K562 (cell line): ENCODE data around the gene HEG1. TPM values are rescaled to one million over a fixed set of nuclear protein-coding genes. Genes with fewer than 3 reads are reported as not detected.

Source experiments
- ATAC-seq: fragments of 200-7000 bp; cut with Tn5 transposase; 3 replicates; pipeline ENCODE4 v1.9.1; 2020; ENCODE audit warnings: moderate library complexity
- BruUV-seq: library from RNA; stranded (reverse); fragments of 400-500 nt; replicated peaks from 2 replicates; lab custom pipeline; 2021; lab: Mats Ljungman, UMichigan
- CTCF ChIA-PET: fragments of 300-600 bp; formaldehyde crosslinking; extraction: SDS; loops from one replicate; lab custom pipeline; 2021; ENCODE audit warnings: low intra/inter-chr PET ratio; lab: Yijun Ruan, JAX
- POLR2A ChIA-PET: fragments of 300-600, 350-650 bp; sonication (Branson Sonifier 250); formaldehyde crosslinking; extraction: SDS; loops from one replicate; lab custom pipeline; 2021; ENCODE audit warnings: antibody characterized with exemption, inconsistent platforms; lab: Yijun Ruan, JAX
- DNase-seq, 4 experiments: peaks; one replicate each; pipeline versions ENCODE4 v3.0.0 to v3.0.0-alpha.2; 2011 to 2018; ENCODE audit warnings: low spot score in 3 of 4, mixed read lengths in 3 of 4; ENCODE audit errors: extremely low read depth in 1 of 4
- FAIRE-seq: peaks from 2 replicates; lab custom pipeline; 2011; peaks lifted over from hg19 to GRCh38; lab: Jason Lieb, UNC
- H2AFZ ChIP-seq: 2 replicates; pipeline ENCODE4 v1.6.0; 2011; ENCODE audit warnings: low read depth, low read length, control low read depth, inconsistent platforms
- H3K27ac ChIP-seq: fragments of 200-600 bp; 3 replicates; pipeline ENCODE4 v1.8.0; 2011; ENCODE audit warnings: low read depth, mild to moderate bottlenecking, control low read depth, inconsistent platforms, low read length, moderate library complexity, mixed read lengths; ENCODE audit errors: extremely low read depth
- H3K27me3 ChIP-seq, 2 experiments: fragments of 300-600 bp in 1 of 2; 2 replicates in 1 of 2; 3 replicates in 1 of 2; pipeline versions ENCODE4 v1.6.0 to v1.8.0; 2011; ENCODE audit warnings: inconsistent platforms in 2 of 2, low read length in 2 of 2, mild to moderate bottlenecking in 1 of 2, mixed read lengths in 1 of 2, moderate library complexity in 1 of 2; ENCODE audit not compliant: control insufficient read depth in 2 of 2, insufficient read depth in 2 of 2
- H3K36me3 ChIP-seq: fragments of 300-600 bp; 3 replicates; pipeline ENCODE4 v1.8.0; 2011; ENCODE audit warnings: mild to moderate bottlenecking, low read length, inconsistent platforms; ENCODE audit not compliant: control insufficient read depth, insufficient read depth
- H3K4me1 ChIP-seq, 2 experiments: fragments of 200-600 bp in 1 of 2; replicated peaks in 1 of 2; 2 replicates in 1 of 2; 3 replicates in 1 of 2; pipeline versions ENCODE4 v1.5.1 to v1.8.0; 2011; ENCODE audit warnings: inconsistent platforms in 2 of 2, low read length in 2 of 2, mild to moderate bottlenecking in 1 of 2, mixed read lengths in 1 of 2, moderate library complexity in 1 of 2; ENCODE audit not compliant: control insufficient read depth in 2 of 2, insufficient read depth in 2 of 2
- H3K4me2 ChIP-seq: 2 replicates; pipeline ENCODE4 v1.6.1; 2011; ENCODE audit warnings: low read length, control low read depth, inconsistent platforms, mixed read lengths; ENCODE audit not compliant: insufficient read depth
- H3K4me3 ChIP-seq: fragments of 200-600 bp; sonication (generic), shearing (Covaris generic); 2 replicates; pipeline ENCODE4 v1.5.1; 2016; ENCODE audit warnings: control low read depth, inconsistent platforms
- H3K79me2 ChIP-seq: fragments of 200-600 bp; 3 replicates; pipeline ENCODE4 v1.8.0; 2011; ENCODE audit warnings: low read length, inconsistent platforms; ENCODE audit not compliant: control insufficient read depth, insufficient read depth
- H3K9ac ChIP-seq, 2 experiments: 2 replicates each; pipeline versions ENCODE4 v1.6.0 to v1.6.1; 2011; ENCODE audit warnings: low read depth in 2 of 2, low read length in 2 of 2, control low read depth in 1 of 2, inconsistent platforms in 1 of 2, mild to moderate bottlenecking in 1 of 2, mixed read lengths in 1 of 2; ENCODE audit not compliant: insufficient read depth in 1 of 2
- H3K9me1 ChIP-seq: one replicate; pipeline ENCODE4 v1.6.0; 2011; ENCODE audit warnings: inconsistent platforms, mild to moderate bottlenecking, low read length, moderate library complexity; ENCODE audit not compliant: control insufficient read depth, insufficient read depth
- H3K9me3 ChIP-seq: replicated peaks from 2 replicates; pipeline ENCODE4 v1.5.1; 2011; ENCODE audit warnings: low read depth, low read length, inconsistent platforms; ENCODE audit not compliant: control insufficient read depth, insufficient read depth
- H4K20me1 ChIP-seq: replicated peaks from 2 replicates; pipeline ENCODE4 v1.6.1; 2011; ENCODE audit warnings: low read length, inconsistent platforms, mixed read lengths; ENCODE audit not compliant: control insufficient read depth, insufficient read depth
- FIP1L1 ChIP-seq: fragments of 200-400 bp; formaldehyde crosslinking; IDR thresholded peaks from 2 replicates; pipeline ENCODE4 v1.6.1; 2018; ENCODE audit warnings: mild to moderate bottlenecking, low read depth, low read length; ENCODE audit not compliant: poor library complexity, severe bottlenecking
- FOXJ3 ChIP-seq: sonication (generic); formaldehyde crosslinking; IDR thresholded peaks from 2 replicates; pipeline ENCODE4 v1.4.0; 2020; ENCODE audit warnings: mild to moderate bottlenecking, missing genetic modification reagents
- KLF1 ChIP-seq: fragments of 450-650 bp; IDR thresholded peaks from 2 replicates; pipeline ENCODE4 v1.6.1; 2016; ENCODE audit warnings: missing genetic modification characterization, missing compliant biosample characterization
- NBN ChIP-seq: fragments of 450-650 bp; IDR thresholded peaks from 2 replicates; pipeline ENCODE4 v1.6.1; 2016; ENCODE audit warnings: low read depth, mild to moderate bottlenecking
- NFYB ChIP-seq: IDR thresholded peaks from 2 replicates; pipeline ENCODE4 v1.6.1; 2011; ENCODE audit warnings: mild to moderate bottlenecking, moderate library complexity; ENCODE audit not compliant: insufficient read length; ENCODE audit errors: extremely low read depth
- RBM22 ChIP-seq: fragments of 200-400 bp; formaldehyde crosslinking; IDR thresholded peaks from 2 replicates; pipeline ENCODE4 v1.6.1; 2018; ENCODE audit warnings: low read length, low read depth; ENCODE audit not compliant: poor library complexity, severe bottlenecking
- RFX1 ChIP-seq: fragments of 450-650 bp; IDR thresholded peaks from 2 replicates; pipeline ENCODE4 v1.6.1; 2016; ENCODE audit warnings: mild to moderate bottlenecking, moderate library complexity
- SMARCA4 ChIP-seq: fragments of 450-650 bp; IDR thresholded peaks from 2 replicates; pipeline ENCODE4 v1.6.1; 2016
- SMARCE1 ChIP-seq: fragments of 450-650 bp; IDR thresholded peaks from 2 replicates; pipeline ENCODE4 v1.7.1; 2016; ENCODE audit warnings: mild to moderate bottlenecking
- YY1 ChIP-seq, 3 experiments: IDR thresholded peaks; 2 replicates each; pipeline ENCODE4 v1.6.1; 2011; ENCODE audit warnings: low read length in 2 of 3, mild to moderate bottlenecking in 2 of 3, moderate library complexity in 2 of 3, borderline replicate concordance in 1 of 3, control low read depth in 1 of 3, low read depth in 1 of 3; ENCODE audit not compliant: insufficient read depth in 3 of 3, insufficient replicate concordance in 2 of 3, control insufficient read depth in 1 of 3, insufficient read length in 1 of 3; ENCODE audit errors: extremely low read depth in 1 of 3
- ZBTB9 ChIP-seq: fragments of 450-650 bp; formaldehyde crosslinking; IDR thresholded peaks from 2 replicates; pipeline ENCODE4 v1.4.0; 2020; ENCODE audit warnings: mild to moderate bottlenecking, moderate library complexity
- ZNF280B ChIP-seq: fragments of 250-450 bp; sonication (Bioruptor Pico); IDR thresholded peaks from 2 replicates; pipeline ENCODE4 v1.5.1; 2021; ENCODE audit warnings: mild to moderate bottlenecking
- ZNF695 ChIP-seq: fragments of 450-650 bp; formaldehyde crosslinking; IDR thresholded peaks from 2 replicates; pipeline ENCODE4 v1.4.0; 2020; ENCODE audit warnings: mild to moderate bottlenecking, moderate library complexity
- ZNF79 ChIP-seq: fragments of 250-450 bp; sonication (Bioruptor Pico); IDR thresholded peaks from 2 replicates; pipeline ENCODE4 v1.4.0; 2020; ENCODE audit warnings: low read depth, mild to moderate bottlenecking, moderate library complexity
- ZSCAN29 ChIP-seq: fragments of 450-650 bp; IDR thresholded peaks from 2 replicates; pipeline ENCODE4 v1.6.1; 2017
- WGBS: fragments of 100-300 bp; shearing (Covaris generic); methylation state at CpG from one replicate; pipeline ENCODE4 v1.1.6; 2016; ENCODE audit warnings: low coverage, mixed read lengths; ENCODE audit not compliant: insufficient coverage; ENCODE audit errors: missing lambda C conversion rate; 5-methylcytosine and 5-hydroxymethylcytosine counted together
- in situ Hi-C: fragments of 300-500 bp; cut with MboI; formaldehyde crosslinking; loops from 4 replicates; pipeline ENCODE4 v1.15.0; 2018; ENCODE audit warnings: inconsistent platforms, mixed read lengths
- intact Hi-C: fragments of 100-400 bp; cut with micrococcal nuclease; formaldehyde crosslinking; loops from 2 replicates; pipeline ENCODE4 v1.14.2; 2022
- polyA plus RNA-seq, 8 experiments: library from polyadenylated mRNA; depleted of rRNA in 4 of 8; stranded (reverse) in 5 of 8; unstranded in 3 of 8; fragments of >200 nt; fragmentation: Nextera tagmentation in 2 of 8; fragmentation: Illumina TruSeq in 1 of 8; extraction: Ambion mirVana in 2 of 8; extraction: Trizol in 1 of 8; gene quantifications; 2 replicates each; pipeline versions ENCODE4 v1.2.1 to v1.2.3, GENCODE V29; 2011 to 2014; ENCODE audit warnings: inconsistent platforms in 1 of 8, missing spikeins in 1 of 8
- total RNA-seq, 7 experiments: library from RNA; depleted of rRNA in 6 of 7; stranded (reverse); fragments of >200 nt in 6 of 7; fragmentation: Illumina TruSeq in 2 of 7; extraction: Trizol in 2 of 7; gene quantifications; 2 replicates each; pipeline versions ENCODE4 v1.2.1 to v1.2.3, GENCODE V29; 2011 to 2021; ENCODE audit warnings: low replicate concordance in 1 of 7
- TF ChIP-seq, protein P1 (sequence below): fragments of 250-450 bp; sonication (Bioruptor Pico); IDR thresholded peaks from 2 replicates; pipeline ENCODE4 v1.6.1; 2021; ENCODE audit warnings: mild to moderate bottlenecking
- TF ChIP-seq, protein P2 (sequence below): fragments of 450-650 bp; IDR thresholded peaks from 2 replicates; pipeline ENCODE4 v1.7.0; 2016; ENCODE audit warnings: borderline replicate concordance

HEG1 gene
- total and polyA plus RNA-seq, 9 of the 15 experiments (the other 6 are each of a cell fraction or from before 2014, with no cell fraction given) = 0.24 TPM; not detected in 8

DNA sequence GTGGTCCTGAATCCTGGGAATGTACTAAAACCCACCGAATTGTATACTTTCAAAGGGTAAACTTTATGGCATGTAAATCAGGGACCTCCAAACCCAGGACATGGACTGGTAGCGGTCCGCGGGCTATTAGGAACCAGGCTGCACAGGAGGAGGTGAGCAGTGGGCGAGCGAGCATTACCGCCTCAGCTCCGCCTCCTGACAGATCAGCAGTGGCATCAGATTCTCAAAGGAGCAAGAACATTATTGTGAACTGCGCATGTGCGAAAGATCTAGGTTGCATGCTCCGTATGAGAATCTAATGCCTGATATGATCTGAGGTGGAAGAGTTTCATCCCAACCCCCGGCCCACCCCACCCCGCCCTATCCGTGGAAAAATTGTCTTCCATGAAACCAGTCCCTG is 22.2 kb downstream of the HEG1 start (continued):
- no peak for TF ChIP-seq ZNF280B (CRISPR knock-in tag)
- no peak for TF ChIP-seq FIP1L1
- TF ChIP-seq, protein P1, sequence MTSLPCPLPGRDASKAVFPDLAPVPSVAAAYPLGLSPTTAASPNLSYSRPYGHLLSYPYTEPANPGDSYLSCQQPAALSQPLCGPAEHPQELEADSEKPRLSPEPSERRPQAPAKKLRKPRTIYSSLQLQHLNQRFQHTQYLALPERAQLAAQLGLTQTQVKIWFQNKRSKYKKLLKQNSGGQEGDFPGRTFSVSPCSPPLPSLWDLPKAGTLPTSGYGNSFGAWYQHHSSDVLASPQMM = no peak

DNA sequence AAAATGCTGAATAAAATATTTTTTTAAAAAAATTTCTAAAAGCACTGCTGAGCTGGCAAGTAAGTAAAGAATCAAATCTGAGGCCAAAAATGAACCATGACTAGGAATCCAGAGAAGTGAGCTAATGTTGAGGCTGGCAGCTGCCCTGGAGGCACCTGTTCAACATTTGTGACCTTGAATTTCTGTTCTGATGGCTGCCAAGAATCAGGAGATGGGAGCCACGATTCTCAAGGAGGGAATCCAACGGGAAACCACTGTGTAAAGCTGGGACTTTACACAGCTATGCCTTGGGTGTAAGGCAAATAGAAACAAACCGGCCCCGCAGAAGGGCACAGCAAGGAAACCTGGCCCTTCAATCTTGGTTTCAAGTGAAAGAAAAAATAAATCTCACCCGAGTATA is 22.7 kb downstream of the HEG1 start:
- Histone ChIP-seq H3K79me2 (no peaks in the 10 kb centered on the region), H3K4me1 (no peaks in the 10 kb centered on the region), H4K20me1 (no peaks in the 10 kb centered on the region), H2AFZ (no peak overlapping the region), H3K4me2 (no peak overlapping the region), H3K27ac (no peak overlapping the region), H3K9me1 (no peaks in the 10 kb centered on the region), H3K36me3 (no peaks in the 10 kb centered on the region), H3K4me3 (no peak overlapping the region), H3K9me3 (no peaks in the 10 kb centered on the region), H3K9ac (no peak overlapping the region), H3K27me3 (peaks cover 2 to 19% of the 10 kb centered on the region in 2 experiments; a peak in 2 of 5 replicates)
- BruUV-seq = no TSS peak
- intact Hi-C loops (no loop called here), in situ Hi-C loops (no loop called here)
- TF ChIP-seq ZNF695 (CRISPR knock-in tag) (no peak), RFX1 (no peak), ZBTB9 (CRISPR knock-in tag) (no peak), KLF1 (tag) (no peak), ZNF79 (CRISPR knock-in tag) (no peak), NFYB (no peak), ZSCAN29 (no peak), SMARCE1 (no peak), FOXJ3 (no peak), SMARCA4 (no peak), RBM22 (no peak), YY1 (IDR thresholded peaks at IDR 0.05; ENCODE audit: borderline replicate concordance in 1 of 3, control insufficient read depth in 1 of 3, extremely low read depth in 1 of 3, insufficient read depth in 3 of 3, insufficient read length in 1 of 3, insufficient replicate concordance in 2 of 3, low read depth in 1 of 3, low read length in 2 of 3) (no peak), NBN (no peak)
- TF ChIP-seq, protein P2, sequence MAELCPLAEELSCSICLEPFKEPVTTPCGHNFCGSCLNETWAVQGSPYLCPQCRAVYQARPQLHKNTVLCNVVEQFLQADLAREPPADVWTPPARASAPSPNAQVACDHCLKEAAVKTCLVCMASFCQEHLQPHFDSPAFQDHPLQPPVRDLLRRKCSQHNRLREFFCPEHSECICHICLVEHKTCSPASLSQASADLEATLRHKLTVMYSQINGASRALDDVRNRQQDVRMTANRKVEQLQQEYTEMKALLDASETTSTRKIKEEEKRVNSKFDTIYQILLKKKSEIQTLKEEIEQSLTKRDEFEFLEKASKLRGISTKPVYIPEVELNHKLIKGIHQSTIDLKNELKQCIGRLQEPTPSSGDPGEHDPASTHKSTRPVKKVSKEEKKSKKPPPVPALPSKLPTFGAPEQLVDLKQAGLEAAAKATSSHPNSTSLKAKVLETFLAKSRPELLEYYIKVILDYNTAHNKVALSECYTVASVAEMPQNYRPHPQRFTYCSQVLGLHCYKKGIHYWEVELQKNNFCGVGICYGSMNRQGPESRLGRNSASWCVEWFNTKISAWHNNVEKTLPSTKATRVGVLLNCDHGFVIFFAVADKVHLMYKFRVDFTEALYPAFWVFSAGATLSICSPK = no peak
- POLR2A ChIA-PET = no interaction called here
- no peak for DNase-seq
- 0% methylated on average over 5 of the region's 5 CpGs for WGBS
- no peak for FAIRE-seq
- no peak for ATAC-seq
- CTCF ChIA-PET = no interaction called here
